Activated naive CD4-positive, alpha-beta T cell treated with anti-CD3 and anti-CD28 coated beads, Interleukin-2, amount 10 ng/mL, durations not matched to agents 7 days and 5 days (primary cell): ENCODE data around the gene SLC46A2.

Experiments
- CTCF ChIA-PET: fragments of 350-600 bp; sonication (Branson Sonifier 250); formaldehyde crosslinking; loops from one replicate; lab custom pipeline; 2021; ENCODE audit warnings: antibody characterized with exemption; lab: Charles Lee
- DNase-seq: peaks from one replicate; pipeline ENCODE4 v3.0.0-alpha.2; 2020
- H3K27ac Mint-ChIP-seq: one replicate; pipeline ENCODE4 v1.8.0; 2021; ENCODE audit warnings: mild to moderate bottlenecking, moderate library complexity, mixed read lengths
- H3K27me3 Mint-ChIP-seq: one replicate; pipeline ENCODE4 v1.8.0; 2021; ENCODE audit warnings: mild to moderate bottlenecking, mixed read lengths
- H3K36me3 Mint-ChIP-seq: one replicate; pipeline ENCODE4 v1.8.0; 2021; ENCODE audit warnings: mixed read lengths
- H3K4me1 Mint-ChIP-seq: one replicate; pipeline ENCODE4 v1.8.0; 2021; ENCODE audit warnings: mixed read lengths
- H3K4me3 Mint-ChIP-seq: one replicate; pipeline ENCODE4 v1.8.0; 2021; ENCODE audit warnings: mild to moderate bottlenecking, moderate library complexity, mixed read lengths
- H3K9me3 Mint-ChIP-seq: one replicate; pipeline ENCODE4 v1.8.0; 2021; ENCODE audit warnings: mixed read lengths

The SLC46A2 gene

DNA sequence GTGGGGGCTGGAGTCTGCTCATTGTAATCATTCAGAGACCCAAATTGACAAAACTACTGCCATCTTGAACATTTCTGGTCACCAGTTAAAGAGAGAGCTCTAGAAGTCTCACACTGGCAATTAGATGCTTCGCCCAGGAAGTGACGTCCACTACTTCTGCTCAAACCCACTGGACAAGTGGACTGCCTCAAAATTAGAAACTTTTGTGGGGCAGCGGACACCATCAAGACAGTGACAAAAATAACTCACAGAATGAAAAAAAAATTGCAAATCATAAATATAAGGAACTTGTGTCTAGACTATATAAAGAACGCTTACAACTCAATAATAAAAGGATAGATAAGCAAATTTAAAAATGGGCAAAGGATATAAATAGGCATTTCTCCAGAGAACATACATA, 9.8 kb upstream of the SLC46A2 start:
- no peak for DNase-seq
- CTCF ChIA-PET = no interaction called here
- Mint-ChIP-seq H3K27ac (no peak overlapping the region), H3K27me3 (peaks cover 38% of the 10 kb centered on the region), H3K36me3 (no peaks in the 10 kb centered on the region), H3K9me3 (no peaks in the 10 kb centered on the region), H3K4me1 (peaks cover 12% of the 10 kb centered on the region), H3K4me3 (no peak overlapping the region)

DNA sequence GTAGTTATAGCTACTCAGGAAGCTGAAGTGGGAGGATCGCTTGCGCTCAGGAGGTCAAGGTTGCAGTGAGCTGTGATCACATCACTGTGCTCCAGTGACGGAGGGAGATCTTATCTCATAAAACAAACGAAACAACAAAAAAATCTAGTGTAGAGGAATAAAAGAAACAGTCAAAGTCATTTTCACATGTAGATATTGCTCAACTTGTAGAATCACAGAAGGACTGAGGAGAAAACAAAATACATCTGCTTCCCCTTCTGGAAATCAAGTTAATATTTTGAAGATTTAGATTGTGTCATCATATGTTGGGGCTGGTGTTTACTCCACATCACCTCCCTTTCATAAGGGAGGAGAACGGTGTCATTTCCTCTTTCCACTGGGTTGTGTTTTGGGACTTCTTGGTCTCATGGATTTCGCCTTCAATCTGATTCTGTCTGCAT, 8.2 kb upstream of the SLC46A2 start:
- Mint-ChIP-seq H3K4me3 (no peak overlapping the region), H3K27ac (no peak overlapping the region), H3K27me3 (peaks cover 38% of the 10 kb centered on the region), H3K9me3 (no peaks in the 10 kb centered on the region), H3K4me1 (peaks cover 12% of the 10 kb centered on the region), H3K36me3 (no peaks in the 10 kb centered on the region)
- CTCF ChIA-PET = no interaction called here
- no peak for DNase-seq

DNA sequence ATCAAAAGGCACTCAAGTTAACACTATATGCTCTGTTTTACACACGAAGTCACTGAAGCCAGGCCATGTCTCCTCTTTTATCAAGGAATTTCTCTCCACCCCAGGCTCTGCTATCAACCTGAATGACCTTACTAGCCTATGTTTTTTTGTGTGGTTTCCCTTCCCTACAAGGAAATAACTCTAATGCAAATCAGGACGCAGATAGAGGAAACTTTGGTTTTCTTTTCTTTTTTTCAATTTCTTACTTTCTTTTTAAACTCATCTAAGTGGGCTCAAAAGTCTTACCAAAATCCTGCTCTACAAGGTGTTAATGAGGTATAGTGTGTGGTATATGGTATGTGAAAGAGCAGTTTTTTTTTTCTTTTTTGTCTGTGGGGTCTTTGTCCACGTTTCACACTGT, 5.5 kb upstream of the SLC46A2 start:
- no peak for DNase-seq
- Mint-ChIP-seq H3K27ac (no peak overlapping the region), H3K9me3 (no peaks in the 10 kb centered on the region), H3K27me3 (peaks cover 57% of the 10 kb centered on the region), H3K4me3 (no peak overlapping the region), H3K36me3 (no peaks in the 10 kb centered on the region), H3K4me1 (peaks cover 12% of the 10 kb centered on the region)
- CTCF ChIA-PET = no interaction called here

DNA sequence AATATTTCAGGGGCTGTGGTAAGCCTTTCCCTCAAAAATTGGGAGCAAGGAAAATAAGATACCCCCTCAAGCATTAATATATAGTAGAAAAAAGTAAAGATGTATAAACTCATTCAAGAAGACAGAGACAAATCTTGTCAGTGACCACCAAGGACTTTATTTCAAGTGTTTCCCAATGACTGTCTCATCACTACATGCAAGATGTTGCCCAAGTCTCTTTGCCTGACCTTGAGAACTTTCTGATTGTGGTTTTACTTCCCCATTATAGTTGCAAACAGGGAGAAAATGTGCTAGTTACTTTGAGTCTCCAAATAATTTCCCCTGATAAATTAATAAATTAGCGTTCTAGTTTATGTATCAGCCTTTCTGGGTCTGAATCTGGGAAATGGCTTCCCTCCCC, 4.0 kb upstream of the SLC46A2 start:
- CTCF ChIA-PET = interaction anchor here (1.7 kb wide), 1 partner anchor 8 kb away, joined by 5 read pairs; no protein-coding TSS in a partner anchor
- peaks cover 12% of the 10 kb centered on the region for H3K4me1 Mint-ChIP-seq
- no peaks in the 10 kb centered on the region for H3K9me3 Mint-ChIP-seq
- DNase-seq = no peak
- H3K27ac Mint-ChIP-seq = no peak overlapping the region
- peaks cover 71% of the 10 kb centered on the region for H3K27me3 Mint-ChIP-seq
- H3K36me3 Mint-ChIP-seq = no peaks in the 10 kb centered on the region
- no peak overlapping the region for H3K4me3 Mint-ChIP-seq

DNA sequence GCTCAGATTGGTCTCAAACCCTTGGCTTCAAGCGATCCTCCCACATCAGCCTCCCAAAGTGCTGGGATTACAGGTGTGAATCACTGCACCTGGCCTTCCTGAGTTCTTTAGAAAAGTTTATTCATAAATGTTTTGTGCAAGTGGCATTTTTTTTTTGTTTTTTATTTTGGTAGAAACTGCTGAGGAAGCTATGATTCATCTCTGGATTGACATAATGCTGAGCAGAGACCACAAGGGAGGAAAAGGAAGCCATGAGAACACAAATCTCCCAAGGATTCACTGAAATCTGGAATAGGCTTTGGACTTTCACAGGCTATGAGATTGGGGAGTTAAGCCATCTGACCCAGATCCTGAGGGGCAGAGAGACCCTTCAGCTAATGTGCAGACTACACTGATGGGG, 3.4 kb upstream of the SLC46A2 start:
- Mint-ChIP-seq H3K27ac (no peak overlapping the region), H3K4me3 (no peak overlapping the region), H3K9me3 (no peaks in the 10 kb centered on the region), H3K27me3 (peaks cover 75% of the 10 kb centered on the region), H3K4me1 (peaks cover 10% of the 10 kb centered on the region), H3K36me3 (no peaks in the 10 kb centered on the region)
- DNase-seq = no peak
- CTCF ChIA-PET = interaction anchor here (0.7 to 1.7 kb wide), 2 partner anchors 9 to 179 kb away, joined by 4 to 5 read pairs; no protein-coding TSS in a partner anchor

DNA sequence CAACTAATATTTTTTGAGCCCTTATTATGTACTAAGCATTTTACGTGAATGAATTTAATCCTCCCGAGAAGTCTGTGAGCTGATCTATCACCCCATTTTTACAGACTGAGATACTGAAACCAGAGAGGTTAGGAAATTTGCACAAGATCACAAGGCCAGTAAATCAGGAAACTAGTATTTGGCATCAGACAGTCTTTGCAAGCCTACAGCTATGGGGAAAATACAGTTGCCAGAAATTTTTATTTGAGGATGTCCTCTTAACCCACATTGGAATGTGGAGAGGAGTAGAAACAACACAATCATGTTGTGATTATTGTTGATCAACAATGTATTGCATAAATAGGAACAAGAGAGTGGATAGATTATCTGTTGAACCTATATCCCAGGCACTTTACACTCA, 2.3 kb upstream of the SLC46A2 start:
- H3K4me3 Mint-ChIP-seq = no peak overlapping the region
- no peak overlapping the region for H3K27ac Mint-ChIP-seq
- no peaks in the 10 kb centered on the region for H3K36me3 Mint-ChIP-seq
- DNase-seq = no peak
- H3K27me3 Mint-ChIP-seq = peaks cover 67% of the 10 kb centered on the region
- peaks cover 4% of the 10 kb centered on the region for H3K4me1 Mint-ChIP-seq
- H3K9me3 Mint-ChIP-seq = no peaks in the 10 kb centered on the region
- CTCF ChIA-PET = interaction anchor here (0.6 to 0.9 kb wide), 2 partner anchors 10 to 442 kb away, joined by 3 to 7 read pairs; no protein-coding TSS in a partner anchor

DNA sequence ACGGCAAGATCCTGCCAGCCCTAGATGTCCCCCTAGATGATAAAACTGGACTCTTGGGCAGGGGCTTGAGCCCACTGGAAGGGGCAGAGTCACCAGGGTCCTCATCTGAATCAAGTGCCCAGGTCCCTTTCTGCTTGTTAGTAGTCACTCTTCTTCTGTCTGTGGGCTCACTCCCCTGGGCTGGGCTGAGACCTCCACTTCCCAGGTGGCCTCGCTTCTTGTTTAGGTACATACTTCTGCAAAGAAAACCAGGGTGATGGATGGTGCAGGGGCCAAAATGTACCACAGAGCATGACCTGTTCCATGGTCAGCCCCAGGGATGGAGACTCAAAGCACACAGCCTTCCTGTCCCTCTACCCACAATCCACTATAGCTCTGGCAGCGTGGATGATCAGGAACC, 845 bp upstream of the SLC46A2 start:
- Mint-ChIP-seq H3K9me3 (no peaks in the 10 kb centered on the region), H3K4me1 (peaks cover 4% of the 10 kb centered on the region), H3K27me3 (peaks cover 62% of the 10 kb centered on the region), H3K27ac (no peak overlapping the region), H3K4me3 (no peak overlapping the region), H3K36me3 (no peaks in the 10 kb centered on the region)
- CTCF ChIA-PET = no interaction called here
- no peak for DNase-seq

DNA sequence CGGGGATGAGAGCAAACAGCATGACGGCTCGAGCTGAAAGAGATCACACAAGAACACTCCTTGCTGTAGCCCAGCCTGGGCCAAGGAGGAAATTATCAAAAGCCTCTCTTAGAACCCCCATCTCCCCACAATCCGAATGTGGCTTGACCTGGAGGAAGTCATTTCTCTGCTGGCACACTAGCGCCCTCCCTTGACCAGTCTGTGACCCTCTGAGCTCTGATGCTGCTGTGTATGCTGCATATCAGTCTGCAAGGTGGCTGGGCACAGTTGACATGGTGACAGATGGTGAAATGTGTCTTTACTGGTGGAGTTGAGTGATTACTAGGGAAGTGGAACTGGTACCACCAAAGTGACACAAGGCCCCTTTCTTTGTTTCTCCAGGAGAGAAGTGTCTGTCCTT, 3.3 kb downstream of the SLC46A2 start:
- CTCF ChIA-PET = interaction anchor here (1.5 to 1.9 kb wide), 3 partner anchors 16 to 225 kb away, joined by 4 to 6 read pairs (median 4); no protein-coding TSS in a partner anchor
- no peak for DNase-seq
- Mint-ChIP-seq H3K27me3 (peaks cover 39% of the 10 kb centered on the region), H3K27ac (no peak overlapping the region), H3K4me3 (no peak overlapping the region), H3K9me3 (no peaks in the 10 kb centered on the region), H3K4me1 (no peaks in the 10 kb centered on the region), H3K36me3 (no peaks in the 10 kb centered on the region)

DNA sequence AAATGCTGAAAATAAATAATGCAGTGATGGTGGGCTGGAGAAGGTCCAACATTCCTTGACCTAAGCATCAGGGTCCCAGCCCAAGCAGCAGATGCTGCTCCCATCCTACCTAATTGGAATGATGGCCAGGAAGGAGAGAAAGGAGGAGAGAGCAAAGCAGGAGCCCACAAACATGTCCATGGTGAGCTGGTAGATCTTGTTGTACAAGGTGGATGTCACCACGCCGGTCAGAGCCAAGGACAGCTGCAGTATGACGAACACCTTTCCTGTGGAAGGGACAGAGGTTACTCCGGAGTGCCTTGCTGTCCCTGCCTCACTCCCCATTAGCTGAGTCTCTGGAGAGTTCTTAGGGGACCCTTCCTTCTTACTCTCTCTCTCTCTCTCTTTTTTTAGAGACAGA, 4.3 kb downstream of the SLC46A2 start:
- H3K9me3 Mint-ChIP-seq = no peaks in the 10 kb centered on the region
- no peak for DNase-seq
- H3K27me3 Mint-ChIP-seq = peaks cover 29% of the 10 kb centered on the region
- H3K4me1 Mint-ChIP-seq = no peaks in the 10 kb centered on the region
- CTCF ChIA-PET = interaction anchor here (1.5 kb wide), 1 partner anchor 17 kb away, joined by 4 read pairs; no protein-coding TSS in a partner anchor
- H3K36me3 Mint-ChIP-seq = no peaks in the 10 kb centered on the region
- no peak overlapping the region for H3K27ac Mint-ChIP-seq
- no peak overlapping the region for H3K4me3 Mint-ChIP-seq

DNA sequence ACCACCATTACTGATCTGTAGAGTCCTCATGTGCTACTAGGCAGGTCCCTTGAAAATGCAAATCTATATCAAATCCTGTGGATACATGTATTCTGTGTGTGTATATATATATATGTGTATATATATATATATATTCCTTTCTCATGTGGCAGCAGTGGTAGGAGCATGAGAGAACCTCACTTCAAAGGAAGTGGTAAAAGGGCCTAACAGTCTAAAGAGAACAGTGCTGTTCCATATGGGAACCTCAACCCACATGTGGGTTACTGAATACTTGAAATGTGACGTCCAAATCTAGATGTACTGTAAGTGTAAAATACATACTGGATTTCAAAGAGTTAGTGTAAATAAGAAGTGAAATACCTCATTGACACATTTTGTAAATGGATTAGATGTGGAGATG, 5.4 kb downstream of the SLC46A2 start:
- DNase-seq = no peak
- H3K4me3 Mint-ChIP-seq = no peak overlapping the region
- H3K27ac Mint-ChIP-seq = no peak overlapping the region
- H3K4me1 Mint-ChIP-seq = no peaks in the 10 kb centered on the region
- CTCF ChIA-PET = interaction anchor here (1.8 kb wide), 1 partner anchor 18 kb away, joined by 8 read pairs; no protein-coding TSS in a partner anchor
- H3K9me3 Mint-ChIP-seq = no peaks in the 10 kb centered on the region
- H3K36me3 Mint-ChIP-seq = no peaks in the 10 kb centered on the region
- peaks cover 18% of the 10 kb centered on the region for H3K27me3 Mint-ChIP-seq

DNA sequence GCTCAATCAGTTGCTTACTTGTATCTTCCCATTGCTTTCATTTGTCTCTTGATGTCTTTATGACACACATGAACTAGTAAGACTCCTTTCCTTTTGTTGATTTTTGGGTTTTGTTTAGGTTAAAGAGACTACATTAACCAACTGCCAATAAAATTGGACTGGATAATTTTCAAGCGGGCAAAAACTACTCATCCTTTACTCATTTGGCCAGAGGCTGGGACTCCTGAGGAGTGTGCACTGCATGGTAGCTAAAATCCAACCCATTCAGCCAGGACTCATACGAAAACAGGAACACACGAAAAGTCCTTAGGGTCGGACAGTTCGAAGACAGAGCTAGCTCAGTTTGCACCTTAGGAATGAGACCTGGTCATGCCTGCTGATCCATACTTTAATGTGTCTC, 6.0 kb downstream of the SLC46A2 start:
- Mint-ChIP-seq H3K4me3 (no peak overlapping the region), H3K27ac (no peak overlapping the region), H3K4me1 (no peaks in the 10 kb centered on the region), H3K27me3 (peaks cover 12% of the 10 kb centered on the region), H3K9me3 (no peaks in the 10 kb centered on the region), H3K36me3 (no peaks in the 10 kb centered on the region)
- DNase-seq = no peak
- CTCF ChIA-PET = interaction anchor here (1.2 to 1.8 kb wide), 2 partner anchors 18 to 39 kb away, joined by 4 to 8 read pairs; no protein-coding TSS in a partner anchor

DNA sequence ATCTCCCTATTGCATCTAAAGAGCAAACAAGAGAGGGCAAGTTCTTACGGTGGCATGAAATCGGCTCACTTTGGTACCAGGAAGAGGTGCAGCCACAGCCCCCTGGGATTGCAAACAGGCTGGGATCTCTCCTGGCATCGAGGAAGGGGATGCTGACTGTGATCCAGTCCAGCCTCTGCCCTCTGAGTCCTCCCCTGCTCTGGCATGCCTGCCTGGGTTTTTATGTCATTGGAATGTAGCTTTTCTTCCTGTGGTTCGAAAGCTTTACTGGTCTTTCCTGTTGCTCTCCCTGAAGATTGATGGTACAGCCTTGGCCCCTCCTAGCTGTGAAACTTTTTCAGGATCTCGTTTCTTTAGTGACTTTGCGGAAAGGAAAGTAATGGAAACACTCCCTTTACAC, 6.6 kb downstream of the SLC46A2 start:
- Mint-ChIP-seq H3K27ac (no peak overlapping the region), H3K27me3 (peaks cover 6% of the 10 kb centered on the region), H3K36me3 (no peaks in the 10 kb centered on the region), H3K4me3 (no peak overlapping the region), H3K4me1 (no peaks in the 10 kb centered on the region), H3K9me3 (no peaks in the 10 kb centered on the region)
- CTCF ChIA-PET = interaction anchor here (1.2 to 1.8 kb wide), 2 partner anchors 19 to 39 kb away, joined by 4 to 8 read pairs; no protein-coding TSS in a partner anchor
- DNase-seq = no peak

DNA sequence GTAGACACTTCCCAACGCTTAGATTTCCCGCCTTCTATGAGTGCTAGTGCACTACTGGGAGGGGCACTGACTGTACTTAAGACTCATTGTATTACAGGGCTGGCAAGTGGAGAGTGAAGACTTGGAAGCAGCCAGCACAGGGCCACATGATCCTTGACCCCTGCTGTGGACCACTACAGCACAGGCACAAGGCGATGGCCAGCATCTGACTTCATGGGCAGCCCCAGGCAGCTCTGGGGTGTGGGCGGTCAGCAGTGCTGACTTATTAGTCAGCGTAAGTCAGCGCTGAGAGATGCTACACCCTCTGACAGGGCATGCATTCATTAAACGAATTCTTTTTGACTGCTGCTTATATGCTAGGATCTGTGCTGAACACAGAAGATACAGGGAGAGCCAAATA, 9.3 kb downstream of the SLC46A2 start:
- Mint-ChIP-seq H3K27me3 (no peaks in the 10 kb centered on the region), H3K36me3 (peaks cover 2% of the 10 kb centered on the region), H3K4me3 (no peak overlapping the region), H3K27ac (no peak overlapping the region), H3K9me3 (no peaks in the 10 kb centered on the region), H3K4me1 (no peaks in the 10 kb centered on the region)
- no peak for DNase-seq
- CTCF ChIA-PET = no interaction called here

DNA sequence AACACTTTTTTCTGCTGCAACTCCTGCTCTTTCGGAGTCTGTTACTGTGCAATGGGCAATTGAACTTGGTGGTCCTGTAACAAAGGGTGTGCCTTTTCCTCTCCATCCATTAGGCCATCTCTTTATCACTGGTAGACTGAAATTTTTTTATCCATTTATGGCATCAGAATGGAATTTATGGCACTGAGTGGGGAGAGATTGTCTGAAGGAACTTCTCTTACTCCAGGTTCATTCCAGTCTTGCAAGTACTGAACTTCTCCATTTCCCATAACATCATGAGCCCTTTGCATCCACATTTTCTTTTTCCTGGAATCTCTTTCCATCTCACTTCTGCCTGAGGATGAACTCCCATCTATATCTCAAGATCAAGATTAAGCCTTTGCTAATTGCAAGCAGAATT, 10.0 kb downstream of the SLC46A2 start:
- H3K27ac Mint-ChIP-seq = no peak overlapping the region
- no peaks in the 10 kb centered on the region for H3K9me3 Mint-ChIP-seq
- CTCF ChIA-PET = no interaction called here
- peaks cover 2% of the 10 kb centered on the region for H3K36me3 Mint-ChIP-seq
- H3K4me3 Mint-ChIP-seq = no peak overlapping the region
- DNase-seq = no peak
- no peaks in the 10 kb centered on the region for H3K4me1 Mint-ChIP-seq
- no peaks in the 10 kb centered on the region for H3K27me3 Mint-ChIP-seq

DNA sequence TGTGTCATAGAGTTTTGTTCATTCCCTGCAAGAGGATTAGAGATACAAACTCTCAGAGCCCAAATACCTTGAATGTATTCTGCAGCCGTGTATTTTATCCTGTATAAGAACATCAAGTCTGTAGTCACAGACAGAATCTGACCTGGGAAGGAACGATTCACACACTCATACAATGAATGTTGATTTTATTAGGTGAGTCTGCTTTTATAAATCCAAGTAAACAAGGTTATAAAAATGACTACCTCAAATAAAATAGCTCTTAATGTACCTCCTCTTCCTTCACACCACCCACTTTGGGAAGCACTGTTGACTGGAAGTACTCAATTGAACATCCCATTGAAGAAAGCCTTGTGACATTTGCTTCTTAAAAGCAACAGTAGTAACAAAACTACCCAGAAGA, 11.9 kb downstream of the SLC46A2 start:
- no peaks in the 10 kb centered on the region for H3K9me3 Mint-ChIP-seq
- H3K36me3 Mint-ChIP-seq = peaks cover 2% of the 10 kb centered on the region
- no peak for DNase-seq
- H3K4me1 Mint-ChIP-seq = no peaks in the 10 kb centered on the region
- H3K4me3 Mint-ChIP-seq = no peak overlapping the region
- no peak overlapping the region for H3K27ac Mint-ChIP-seq
- no peaks in the 10 kb centered on the region for H3K27me3 Mint-ChIP-seq
- CTCF ChIA-PET = no interaction called here
